ENCODE measurements around the gene CRYBG1.

Gene CRYBG1

GRCh38 chr6:106517706-106518105 is 157.2 kb downstream of the CRYBG1 start:
- TF ChIP-seq, protein P1, sequence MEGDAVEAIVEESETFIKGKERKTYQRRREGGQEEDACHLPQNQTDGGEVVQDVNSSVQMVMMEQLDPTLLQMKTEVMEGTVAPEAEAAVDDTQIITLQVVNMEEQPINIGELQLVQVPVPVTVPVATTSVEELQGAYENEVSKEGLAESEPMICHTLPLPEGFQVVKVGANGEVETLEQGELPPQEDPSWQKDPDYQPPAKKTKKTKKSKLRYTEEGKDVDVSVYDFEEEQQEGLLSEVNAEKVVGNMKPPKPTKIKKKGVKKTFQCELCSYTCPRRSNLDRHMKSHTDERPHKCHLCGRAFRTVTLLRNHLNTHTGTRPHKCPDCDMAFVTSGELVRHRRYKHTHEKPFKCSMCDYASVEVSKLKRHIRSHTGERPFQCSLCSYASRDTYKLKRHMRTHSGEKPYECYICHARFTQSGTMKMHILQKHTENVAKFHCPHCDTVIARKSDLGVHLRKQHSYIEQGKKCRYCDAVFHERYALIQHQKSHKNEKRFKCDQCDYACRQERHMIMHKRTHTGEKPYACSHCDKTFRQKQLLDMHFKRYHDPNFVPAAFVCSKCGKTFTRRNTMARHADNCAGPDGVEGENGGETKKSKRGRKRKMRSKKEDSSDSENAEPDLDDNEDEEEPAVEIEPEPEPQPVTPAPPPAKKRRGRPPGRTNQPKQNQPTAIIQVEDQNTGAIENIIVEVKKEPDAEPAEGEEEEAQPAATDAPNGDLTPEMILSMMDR (IDR thresholded peaks at IDR 0.05; ENCODE audit: borderline replicate concordance, control extremely low read depth, extremely low read depth, insufficient read depth, missing control alignments) = no peak
- DNase-seq (ENCODE audit: low spot score) = no peak
- in situ Hi-C loops (cut with MboI; ENCODE audit: low sequenced_read_pairs, unreplicated experiment) = no loop called here

DNA sequence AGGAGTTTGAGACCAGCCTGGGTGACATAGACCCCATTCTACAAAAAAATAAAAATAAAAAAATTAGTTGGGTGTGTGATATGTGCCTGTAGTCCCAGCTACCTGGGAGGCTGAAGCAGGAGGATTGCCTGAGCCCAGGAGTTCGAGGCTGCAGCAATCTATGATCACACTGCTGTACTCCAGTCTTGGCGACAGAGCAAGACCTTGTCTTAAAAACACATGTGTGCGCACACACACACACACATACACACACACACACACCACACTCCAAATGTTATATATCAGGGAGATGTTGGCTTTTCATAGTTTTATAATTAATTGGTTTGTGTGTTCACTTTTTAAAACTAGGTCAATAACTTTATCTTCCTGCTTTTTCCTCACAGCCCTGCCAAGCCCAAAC is 158.2 kb downstream of the CRYBG1 start:
- in situ Hi-C loops (cut with MboI; ENCODE audit: low sequenced_read_pairs, unreplicated experiment) = no loop called here
- no peak for DNase-seq (ENCODE audit: low spot score)
- TF ChIP-seq, protein P1 (IDR thresholded peaks at IDR 0.05; ENCODE audit: borderline replicate concordance, control extremely low read depth, extremely low read depth, insufficient read depth, missing control alignments) = no peak

DNA sequence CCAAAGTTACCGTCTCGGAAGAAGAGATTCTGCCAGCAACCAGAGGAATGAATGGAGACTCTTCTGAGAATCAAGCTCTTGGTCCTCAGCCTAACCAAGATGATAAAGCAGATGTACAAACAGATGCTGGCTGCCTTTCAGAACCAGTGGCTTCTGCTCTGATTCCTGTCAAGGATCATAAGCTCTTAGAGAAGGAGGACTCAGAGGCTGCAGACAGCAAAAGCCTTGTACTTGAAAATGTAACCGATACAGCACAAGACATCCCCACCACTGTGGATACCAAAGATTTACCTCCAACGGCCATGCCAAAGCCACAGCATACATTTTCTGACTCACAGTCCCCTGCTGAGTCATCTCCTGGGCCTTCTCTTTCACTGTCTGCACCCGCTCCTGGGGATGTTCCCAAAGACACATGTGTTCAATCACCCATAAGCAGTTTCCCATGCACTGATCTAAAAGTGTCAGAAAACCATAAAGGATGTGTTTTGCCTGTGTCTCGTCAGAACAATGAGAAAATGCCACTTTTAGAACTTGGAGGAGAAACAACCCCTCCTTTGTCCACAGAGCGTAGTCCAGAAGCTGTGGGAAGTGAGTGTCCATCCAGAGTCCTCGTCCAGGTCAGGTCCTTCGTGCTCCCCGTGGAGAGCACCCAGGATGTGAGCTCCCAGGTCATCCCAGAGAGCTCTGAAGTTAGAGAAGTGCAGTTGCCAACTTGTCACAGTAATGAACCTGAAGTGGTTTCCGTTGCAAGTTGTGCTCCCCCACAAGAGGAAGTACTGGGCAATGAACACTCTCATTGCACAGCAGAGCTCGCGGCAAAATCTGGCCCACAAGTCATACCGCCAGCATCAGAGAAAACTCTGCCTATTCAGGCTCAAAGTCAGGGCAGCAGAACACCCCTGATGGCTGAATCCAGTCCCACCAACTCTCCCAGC is 159.2 kb downstream of the CRYBG1 start:
- in situ Hi-C loops (cut with MboI; ENCODE audit: low sequenced_read_pairs, unreplicated experiment) = no loop called here
- peak; percentile 29 for DNase-seq (ENCODE audit: low spot score)
- TF ChIP-seq, protein P1 (IDR thresholded peaks at IDR 0.05; ENCODE audit: borderline replicate concordance, control extremely low read depth, extremely low read depth, insufficient read depth, missing control alignments) = no peak

GRCh38 chr6:106520711-106521401 is 160.3 kb downstream of the CRYBG1 start:
- in situ Hi-C loops (cut with MboI; ENCODE audit: low sequenced_read_pairs, unreplicated experiment) = no loop called here
- DNase-seq (ENCODE audit: low spot score) = peak; percentile 60
- TF ChIP-seq, protein P1 (IDR thresholded peaks at IDR 0.05; ENCODE audit: borderline replicate concordance, control extremely low read depth, extremely low read depth, insufficient read depth, missing control alignments) = no peak

DNA sequence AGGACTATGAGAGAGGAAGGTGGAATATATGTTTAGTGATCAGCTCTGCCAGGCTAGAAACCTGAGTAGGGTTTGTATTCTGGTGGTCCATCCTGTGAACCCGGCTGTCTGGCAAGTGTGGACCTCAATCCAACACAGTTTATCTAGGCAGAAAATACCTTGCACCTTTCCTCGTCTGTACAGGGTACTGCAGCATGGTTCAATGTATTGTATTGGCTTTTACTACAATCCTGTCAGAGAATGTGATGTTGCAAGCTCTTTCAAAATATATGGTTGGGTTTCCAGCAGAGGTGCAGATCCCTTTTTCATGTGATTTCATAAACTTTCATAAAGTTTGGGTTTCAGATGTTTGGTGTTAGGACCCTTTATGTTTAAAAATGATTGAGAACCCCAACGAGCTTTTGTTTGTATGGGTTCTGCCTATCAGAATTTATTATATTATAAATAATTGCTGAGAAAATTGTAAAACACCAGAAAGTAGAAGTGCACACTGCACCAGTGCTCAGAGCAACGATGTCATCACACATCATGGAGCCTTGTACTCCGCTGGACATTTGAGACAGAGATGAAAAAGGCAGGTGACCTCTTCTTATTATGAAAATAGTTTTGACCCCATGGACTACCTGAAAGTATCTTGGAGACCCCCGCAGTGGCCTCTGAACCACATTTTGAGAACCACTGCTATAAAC is 162.2 kb downstream of the CRYBG1 start:
- TF ChIP-seq, protein P1 (IDR thresholded peaks at IDR 0.05; ENCODE audit: borderline replicate concordance, control extremely low read depth, extremely low read depth, insufficient read depth, missing control alignments) = no peak

More for the DNA sequence above, 162.2 kb downstream of the CRYBG1 start:
- no peak for DNase-seq (ENCODE audit: low spot score)
- in situ Hi-C loops (cut with MboI; ENCODE audit: low sequenced_read_pairs, unreplicated experiment) = no loop called here

Measured in GM13976 (cell line).